Stimulated activated CD8-positive, alpha-beta memory T cell treated with anti-CD3 and anti-CD28 coated beads, Interleukin-7, amount 100 ng/mL, for 1 hour (primary cell): ENCODE data around the gene ZNF66.
"Not testable (repeated sequence)": the region's sequence is repeated elsewhere in the genome, so short reads cannot be mapped to it uniquely, and the experiment has no call there.

Source experiments
- DNase-seq, 2 donors: peaks; one replicate each; pipeline ENCODE4 v3.0.0-alpha.2; 2020; ENCODE audit warnings: low read depth in 2 of 2

Gene ZNF66

GRCh38 chr19:20776083-20777076 is at the start of gene ZNF66:
ZNF66 (plus strand) TSS chr19:20776304; CDS start chr19:20776448, 144 bp downstream.
- DNase-seq: peak; percentile 83 to 85

DNA sequence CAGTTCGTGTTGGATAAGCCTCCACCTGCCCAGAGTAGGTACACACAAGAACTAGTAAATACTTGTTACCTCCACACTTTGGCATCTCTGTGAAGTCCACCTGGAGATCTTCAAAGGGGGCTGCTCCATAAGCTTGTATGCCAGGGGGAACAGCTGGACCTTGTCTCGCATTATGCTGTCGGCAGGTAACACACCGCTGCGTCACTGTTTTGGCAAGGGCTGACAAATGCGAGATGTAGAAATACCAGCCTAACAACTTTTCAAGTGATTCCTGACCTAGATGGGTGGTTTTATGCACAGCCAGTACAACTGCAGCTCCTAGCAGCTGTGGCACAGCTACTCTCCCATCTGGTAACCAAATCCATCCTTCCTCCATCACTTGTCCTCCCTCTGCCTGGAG is 25.9 kb upstream of the ZNF66 start:
- not testable (repeated sequence) for DNase-seq

DNA sequence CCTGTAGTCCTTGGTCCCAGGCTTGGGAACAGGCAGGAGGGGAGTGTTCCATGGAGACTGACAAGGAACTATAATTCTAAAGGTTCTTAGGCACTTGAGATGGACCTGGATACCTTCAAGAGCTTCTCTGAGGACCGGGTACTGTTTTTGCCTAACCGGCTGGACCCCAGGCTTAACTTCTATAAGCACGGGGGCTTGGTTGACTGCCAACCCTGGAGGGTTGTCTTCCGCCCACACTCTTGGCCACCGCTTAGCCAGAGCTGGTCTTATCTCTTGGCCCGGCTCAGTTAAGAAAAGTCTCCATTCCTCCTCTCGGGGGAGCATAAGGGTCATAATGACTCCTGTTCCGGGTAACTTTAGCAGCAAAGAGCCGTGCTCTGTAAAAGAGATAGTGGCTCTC is 23.8 kb upstream of the ZNF66 start:
- DNase-seq: not testable (repeated sequence)

GRCh38 chr19:20769225-20769736 is 6.8 kb upstream of the ZNF66 start:
- not testable (repeated sequence) for DNase-seq

DNA sequence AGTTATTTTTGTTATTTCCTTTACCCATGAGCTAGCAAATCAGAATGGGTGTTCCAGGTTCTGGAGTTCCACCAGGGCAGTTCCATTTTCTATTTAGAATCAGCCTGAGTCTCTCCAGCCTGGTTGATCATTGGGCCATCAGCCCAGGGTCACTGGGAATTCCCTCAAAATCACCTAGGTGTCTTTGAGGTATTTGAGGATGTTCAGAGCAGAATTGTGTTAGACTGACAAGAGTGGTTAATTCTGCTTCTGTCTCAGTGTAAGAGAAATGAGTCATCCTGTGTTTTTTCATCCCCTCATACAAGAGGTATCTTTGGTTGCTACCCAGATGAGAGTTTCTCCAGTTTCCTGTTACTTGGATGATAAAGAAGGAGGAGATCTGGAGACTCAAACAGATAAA is 11.7 kb downstream of the ZNF66 start:
- DNase-seq: no peak

DNA sequence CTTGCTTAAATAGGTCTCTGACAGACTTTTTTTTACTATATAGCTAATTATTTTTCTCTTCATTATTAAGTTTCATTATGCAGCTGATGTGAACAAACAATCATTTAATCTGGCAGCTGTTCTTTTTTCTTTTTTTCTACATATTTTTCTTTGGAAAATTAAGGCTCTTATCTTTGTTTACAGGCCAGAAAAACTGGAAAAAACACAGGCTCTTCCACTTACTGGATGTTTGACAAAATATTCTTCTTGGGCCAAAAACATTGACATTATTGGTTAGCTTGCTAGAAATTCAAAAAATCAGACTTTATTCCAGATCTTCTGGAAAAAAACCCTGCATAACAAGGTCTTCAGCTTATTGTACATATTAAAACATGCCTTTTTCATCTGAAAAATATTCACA is 15.7 kb downstream of the ZNF66 start:
- DNase-seq: no peak

GRCh38 chr19:20806311-20807262 is 30.5 kb downstream of the ZNF66 start:
- DNase-seq: not testable (repeated sequence)

- DNase-seq: no peak
Observed at GRCh38 chr19:20840371-20840770, 64.3 kb downstream of the ZNF66 start.
